Measurements from ENCODE around the gene SH2D1B.
A peak's percentile ranks its signal among the peaks of the same experiment; 100 is the strongest.

The SH2D1B gene

GRCh38 chr1:162397943-162398560 is 13.9 kb downstream of the SH2D1B start:
- no peak for DNase-seq

DNA sequence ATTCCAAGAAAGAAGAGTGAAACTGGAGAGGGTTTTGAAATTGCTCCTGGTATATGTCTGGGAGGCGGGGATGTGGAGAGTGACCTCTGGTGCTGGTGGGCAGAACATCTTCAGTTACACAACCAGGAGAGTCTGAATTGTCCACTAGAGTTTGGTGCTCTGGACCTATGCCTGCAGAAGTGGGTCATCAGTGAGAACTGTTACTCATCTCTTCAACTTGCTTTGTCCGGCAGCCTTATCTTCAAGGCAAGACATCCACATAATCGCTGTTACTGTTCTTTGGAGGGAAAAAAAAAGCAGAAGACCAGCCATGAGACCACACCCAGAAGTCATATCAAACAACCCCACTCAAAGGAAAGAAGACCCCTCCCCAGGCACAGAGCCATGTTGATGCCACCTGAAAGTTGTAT is 14.9 kb downstream of the SH2D1B start:
- no peak for DNase-seq

GRCh38 chr1:162396201-162396906 is 15.6 kb downstream of the SH2D1B start:
- no peak for DNase-seq

DNA sequence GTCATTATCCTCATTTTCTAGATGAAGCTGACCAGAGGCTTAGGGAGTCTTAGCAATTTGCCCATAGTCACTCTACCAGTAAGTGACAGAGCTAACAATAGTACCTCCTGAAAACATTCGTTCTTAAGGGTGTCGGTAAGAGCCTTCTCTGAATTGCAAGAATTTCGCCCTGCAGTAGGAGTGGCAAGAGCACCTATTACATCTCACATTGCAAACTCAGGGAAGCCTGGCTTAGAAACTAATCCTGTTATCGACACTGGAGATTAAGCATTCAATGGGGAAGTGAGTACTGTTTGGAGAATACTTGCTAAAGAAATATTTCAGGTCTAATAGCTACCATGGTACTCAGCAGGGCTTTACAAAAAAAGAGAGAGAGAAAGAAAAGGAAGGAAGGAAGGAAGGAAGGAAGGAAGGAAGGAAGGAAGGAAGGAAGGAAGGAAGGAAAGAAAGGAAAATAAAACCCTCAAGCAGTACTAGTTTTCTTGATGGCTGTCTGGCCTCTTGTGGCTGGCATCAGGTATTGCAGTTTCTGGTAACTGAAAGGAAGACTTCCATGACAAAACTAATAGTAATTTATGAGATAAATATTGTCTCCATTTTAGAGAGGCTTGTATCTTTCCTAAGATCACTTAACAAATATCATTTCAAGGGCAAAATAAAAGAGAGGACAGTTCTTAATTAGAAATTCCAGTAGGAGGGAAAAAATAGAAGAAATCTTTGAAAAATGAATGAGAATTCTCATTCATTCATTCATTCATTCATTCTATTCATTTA is 20.0 kb downstream of the SH2D1B start:
- peak; percentile 53 for DNase-seq

- DNase-seq = no peak
These were observed 21.3 kb downstream of the SH2D1B start for GRCh38 chr1:162390396-162391185.

DNA sequence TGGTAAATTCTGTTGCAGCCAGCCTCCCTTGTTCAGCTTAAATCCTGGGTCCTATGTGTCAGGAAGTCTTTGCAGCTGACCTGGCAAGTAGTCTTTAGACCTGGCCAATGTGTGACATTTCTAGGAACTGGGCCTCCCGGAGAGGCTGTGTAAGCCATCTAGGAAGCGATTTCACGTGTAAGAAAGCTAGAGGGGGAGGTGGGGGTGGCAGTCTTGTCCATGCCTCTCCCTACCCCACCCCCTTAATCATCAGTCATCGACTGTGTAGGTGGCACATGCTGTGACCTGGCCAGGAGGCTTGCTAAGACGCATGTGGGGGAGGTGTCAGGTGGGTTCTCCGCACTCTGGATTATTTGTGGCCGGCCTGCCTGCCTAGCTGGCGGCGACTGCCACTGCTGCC is 22.0 kb downstream of the SH2D1B start:
- DNase-seq = no peak

GRCh38 chr1:162389021-162389818 is 22.7 kb downstream of the SH2D1B start:
- peak; percentile 80 for DNase-seq

- DNase-seq = no peak
These were observed 23.3 kb downstream of the SH2D1B start for GRCh38 chr1:162388615-162389014.

DNA sequence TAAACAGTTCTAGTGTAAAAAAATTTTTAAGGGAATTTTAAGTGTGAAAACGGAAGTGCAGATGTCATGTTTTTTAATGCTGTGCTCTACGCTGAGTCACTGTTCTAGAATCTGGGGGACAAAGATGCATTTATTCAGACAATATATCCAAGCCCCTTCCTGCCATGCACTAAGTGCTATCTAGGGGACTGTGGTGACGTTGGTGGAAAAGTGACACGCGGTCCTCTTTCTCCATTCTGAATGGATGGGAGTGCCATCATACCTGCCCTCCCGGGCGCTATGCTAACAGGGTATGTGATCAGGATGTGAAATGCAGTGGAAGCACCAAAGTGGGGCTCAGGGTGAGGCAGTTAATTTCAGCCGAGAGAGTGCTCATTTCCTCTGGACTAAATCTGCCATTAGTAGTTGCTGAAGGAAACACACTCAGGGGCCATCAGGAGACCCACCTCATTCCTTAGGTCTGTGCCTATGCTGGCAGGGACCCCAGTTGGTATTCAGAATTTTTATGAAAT is 23.8 kb downstream of the SH2D1B start:
- no peak for DNase-seq

DNA sequence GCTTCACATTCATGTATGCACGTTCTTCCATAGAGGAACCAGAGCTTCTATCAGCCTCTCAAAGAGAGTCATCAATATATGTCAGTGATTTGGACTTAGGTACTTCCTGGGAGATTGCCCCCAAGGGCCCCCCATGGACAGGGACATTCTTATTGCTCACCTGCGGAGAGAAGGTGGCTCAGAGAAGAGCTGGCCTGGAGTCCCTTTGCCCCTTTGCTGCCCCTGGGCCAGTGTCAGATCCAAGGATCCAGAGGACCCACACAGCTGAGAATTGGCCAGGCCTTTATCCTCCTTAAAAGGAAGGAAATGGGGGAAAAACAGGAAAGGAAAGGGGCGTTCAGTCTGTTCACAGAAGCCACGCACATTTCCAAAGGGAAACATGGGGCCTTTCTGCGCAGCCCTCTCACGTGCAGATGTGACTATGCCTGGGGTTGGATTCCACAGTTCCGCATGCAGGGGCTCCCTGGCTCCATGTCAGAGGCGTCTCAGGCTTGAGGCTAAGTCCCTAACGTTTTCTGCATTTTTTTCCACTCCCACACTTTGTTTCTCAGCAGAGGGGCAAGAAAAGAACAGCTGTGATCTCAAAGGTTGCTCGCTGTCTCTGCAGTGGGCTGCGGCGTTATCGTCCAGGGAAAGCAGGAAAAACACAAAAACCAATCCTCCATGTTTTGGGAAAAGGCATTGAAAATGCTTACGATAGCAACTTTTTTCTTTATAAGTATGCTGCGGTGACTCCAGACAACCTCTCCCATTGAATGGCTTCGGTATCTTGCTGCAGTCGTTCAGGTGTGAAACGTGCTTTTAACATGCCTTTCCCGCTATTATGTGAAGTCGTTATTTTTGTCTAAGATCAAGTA is 24.5 kb downstream of the SH2D1B start:
- no peak for DNase-seq

- DNase-seq = no peak
These were observed 25.4 kb downstream of the SH2D1B start for GRCh38 chr1:162386292-162387225.

DNA sequence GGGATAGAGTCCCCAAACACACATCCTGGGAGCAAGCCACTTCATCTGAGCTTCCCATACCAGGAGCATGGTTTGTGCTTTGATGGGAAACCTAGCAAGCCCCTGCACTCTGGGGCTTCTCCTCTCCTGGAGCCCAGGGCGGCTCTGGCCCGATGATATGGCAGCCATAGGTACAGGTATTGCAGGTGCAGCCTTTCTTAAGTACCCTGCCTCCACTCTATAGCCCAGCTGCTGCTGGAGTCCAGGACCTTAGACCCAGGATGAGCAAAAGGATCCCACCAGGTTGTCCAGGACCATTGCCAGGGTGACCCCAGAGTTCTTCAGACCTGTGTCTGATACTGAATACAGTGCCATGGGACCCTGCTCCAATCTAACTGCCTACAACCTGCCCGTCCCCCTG is 26.2 kb downstream of the SH2D1B start:
- DNase-seq = no peak

DNA sequence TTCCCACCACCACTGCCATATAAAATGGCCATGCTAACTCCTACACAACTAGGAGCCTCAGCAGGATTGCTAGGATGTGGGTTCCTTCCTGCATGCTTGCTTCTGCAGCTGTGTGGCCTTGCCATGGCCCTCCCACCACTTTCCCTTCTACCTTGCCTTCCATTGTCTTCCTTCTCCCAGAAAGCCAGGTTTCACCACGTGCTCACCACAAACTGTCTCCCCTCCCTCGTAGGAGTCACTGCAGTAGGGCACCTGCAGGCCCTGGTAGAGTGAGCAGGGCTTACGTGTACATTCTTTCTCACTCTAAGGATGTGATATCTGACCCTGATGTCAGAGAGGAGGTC is 26.7 kb downstream of the SH2D1B start:
- no peak for DNase-seq

- DNase-seq = no peak
These were observed 27.2 kb downstream of the SH2D1B start for GRCh38 chr1:162384601-162385279.

- no peak for DNase-seq
These were observed 27.8 kb downstream of the SH2D1B start for GRCh38 chr1:162384116-162384515.

DNA sequence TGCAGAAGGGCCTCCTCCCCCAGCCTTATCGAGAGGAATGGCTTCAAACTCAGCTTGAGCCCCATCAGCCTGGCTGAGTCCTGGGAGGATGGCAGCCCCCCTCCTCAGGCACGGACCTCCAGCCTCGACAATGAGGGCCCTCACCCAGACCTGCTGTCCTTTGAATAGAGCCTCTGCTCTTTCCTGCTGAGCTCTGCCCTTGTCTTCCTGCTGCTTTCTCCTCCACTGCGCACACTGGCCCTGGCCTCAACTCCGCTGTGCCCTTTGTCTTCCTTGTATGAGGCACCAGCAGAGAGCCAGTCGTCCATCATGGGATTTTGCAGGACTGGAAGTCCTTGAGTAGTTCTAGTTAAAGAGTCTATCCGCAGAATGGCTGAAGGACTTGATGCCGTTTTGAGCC is 28.4 kb downstream of the SH2D1B start:
- no peak for DNase-seq

DNA sequence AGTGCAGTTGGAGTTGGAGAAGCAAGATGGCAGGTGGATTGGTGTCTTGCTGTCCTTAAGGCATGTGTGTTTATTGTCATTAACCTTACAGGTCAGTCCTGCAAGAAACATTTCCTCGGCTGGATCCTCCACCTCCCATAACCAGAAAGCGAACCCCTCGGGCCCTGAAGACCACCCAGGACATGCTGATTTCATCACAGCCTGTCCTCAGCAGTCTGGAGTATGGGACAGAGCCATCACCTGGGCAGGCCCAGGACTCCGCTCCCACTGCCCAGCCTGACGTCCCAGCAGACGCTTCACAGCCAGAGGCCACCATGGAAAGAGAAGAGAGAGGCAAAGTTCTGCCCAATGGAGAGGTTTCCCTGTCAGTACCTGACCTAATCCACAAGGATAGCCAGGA is 28.8 kb downstream of the SH2D1B start:
- no peak for DNase-seq

- DNase-seq = no peak
These were observed 29.8 kb downstream of the SH2D1B start for GRCh38 chr1:162381941-162382750.

GRCh38 chr1:162381383-162381782 is 30.6 kb downstream of the SH2D1B start, which contains the start of gene C1orf226:
Gene C1orf226 (plus strand): TSS chr1:162381728. CDS start chr1:162381902, 174 bp downstream.
- no peak for DNase-seq

Measured in HCEC 1CT (cell line).